Adipose tissue (tissue), 3 donors: ENCODE results near the gene BRD1. TPM values are rescaled to one million over a fixed set of nuclear protein-coding genes. Genes with fewer than 3 reads are reported as not detected.

Experiments used
- H3K27ac ChIP-seq: one replicate; pipeline ENCODE4 v1.5.1; 2013; ENCODE audit warnings: low read depth, low read length
- WGBS, 3 donors: extraction: QIAGEN DNeasy Blood & Tissue Kit; methylation state at CpG; one replicate each; pipeline ENCODE4 v1.1.7; 2013; 5-methylcytosine and 5-hydroxymethylcytosine counted together
- polyA plus RNA-seq, 3 donors: library from polyadenylated mRNA; stranded (reverse); fragments of 200-250 nt; gene quantifications; one replicate each; pipeline ENCODE4 v1.2.3, GENCODE V29; 2013
- donor health status: healthy with polysubstance abuse.
- donor health status: Bipolar disorder and iron deficiency.
- donor health status: healthy.

Gene BRD1
- polyA plus RNA-seq, 3 donors: 10.5 to 18.6 (median 16.2) TPM

DNA sequence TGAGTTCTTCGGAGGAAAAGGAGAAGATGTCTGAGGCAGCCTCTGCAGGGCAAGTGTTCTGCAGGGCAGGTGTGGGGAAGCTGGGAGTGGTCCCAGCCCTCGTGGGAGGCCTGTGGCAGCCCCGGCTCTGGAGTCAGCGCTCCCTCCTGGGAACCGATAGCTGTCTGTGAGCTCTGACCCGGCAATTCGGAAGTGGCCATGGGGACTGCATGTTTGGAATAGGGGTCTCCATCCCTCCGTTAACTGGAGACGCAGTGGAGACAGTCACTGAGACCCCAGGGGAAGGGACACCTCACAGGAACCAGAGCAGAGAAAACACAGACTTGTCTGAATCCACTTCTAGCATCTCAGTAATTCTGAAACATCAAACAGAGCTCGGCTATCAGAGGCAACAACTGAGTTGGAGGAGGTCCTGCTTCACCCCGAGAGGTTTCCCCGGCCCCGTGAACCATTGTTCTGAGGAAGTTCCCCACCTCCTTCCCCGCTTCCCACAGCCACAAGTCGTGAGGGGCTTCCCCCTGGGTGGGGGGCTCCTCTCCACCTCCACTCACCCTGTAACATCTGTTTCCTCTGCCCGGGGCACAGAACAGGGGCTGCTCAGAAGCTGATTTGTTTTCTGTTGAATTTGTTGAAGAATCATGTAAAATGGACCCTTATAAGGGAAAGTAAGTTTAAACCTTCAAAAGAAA lies 99.6 kb downstream of the BRD1 start:
- 25 to 43% (median 26%) methylated on average over 15 to 16 of the region's 16 CpGs for WGBS, 3 donors
- H3K27ac ChIP-seq: no peak overlapping the region

GRCh38 chr22:49727191-49727880 lies 100.3 kb downstream of the BRD1 start:
- no peak overlapping the region for H3K27ac ChIP-seq
- WGBS, 3 donors: 72 to 79% (median 74%) methylated on average over 25 to 27 of the region's 27 CpGs

- no peak overlapping the region for H3K27ac ChIP-seq
- WGBS, 3 donors: 63 to 65% (median 65%) methylated on average over 17 of the region's 17 CpGs
Measured at GRCh38 chr22:49726701-49727101, 101.0 kb downstream of the BRD1 start.

- H3K27ac ChIP-seq: no peak overlapping the region
- 71 to 88% (median 84%) methylated on average over 9 to 10 of the region's 10 CpGs for WGBS, 3 donors
Measured at GRCh38 chr22:49726022-49726681, 101.5 kb downstream of the BRD1 start.

DNA sequence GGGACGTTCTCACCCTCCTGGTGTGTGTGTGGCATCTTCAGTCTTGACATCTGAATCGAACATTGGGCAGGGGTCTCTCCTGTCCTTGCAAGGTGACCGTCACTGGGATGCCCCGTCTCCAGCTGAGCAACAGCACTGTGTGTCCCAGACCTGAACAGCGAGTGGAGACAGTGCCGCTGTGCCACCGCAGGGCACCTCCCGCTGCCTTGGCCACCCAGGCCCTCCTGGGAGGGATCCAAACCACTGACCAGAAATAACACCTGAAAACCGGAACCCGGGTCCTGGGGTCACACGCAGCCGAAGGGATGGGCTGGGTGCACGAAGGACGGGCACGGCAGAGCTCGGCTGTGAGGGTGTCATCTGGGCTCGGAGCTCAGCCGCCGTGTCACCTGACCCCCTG lies 102.2 kb downstream of the BRD1 start:
- no peak overlapping the region for H3K27ac ChIP-seq
- 77 to 86% (median 86%) methylated on average over 19 of the region's 19 CpGs for WGBS, 3 donors

DNA sequence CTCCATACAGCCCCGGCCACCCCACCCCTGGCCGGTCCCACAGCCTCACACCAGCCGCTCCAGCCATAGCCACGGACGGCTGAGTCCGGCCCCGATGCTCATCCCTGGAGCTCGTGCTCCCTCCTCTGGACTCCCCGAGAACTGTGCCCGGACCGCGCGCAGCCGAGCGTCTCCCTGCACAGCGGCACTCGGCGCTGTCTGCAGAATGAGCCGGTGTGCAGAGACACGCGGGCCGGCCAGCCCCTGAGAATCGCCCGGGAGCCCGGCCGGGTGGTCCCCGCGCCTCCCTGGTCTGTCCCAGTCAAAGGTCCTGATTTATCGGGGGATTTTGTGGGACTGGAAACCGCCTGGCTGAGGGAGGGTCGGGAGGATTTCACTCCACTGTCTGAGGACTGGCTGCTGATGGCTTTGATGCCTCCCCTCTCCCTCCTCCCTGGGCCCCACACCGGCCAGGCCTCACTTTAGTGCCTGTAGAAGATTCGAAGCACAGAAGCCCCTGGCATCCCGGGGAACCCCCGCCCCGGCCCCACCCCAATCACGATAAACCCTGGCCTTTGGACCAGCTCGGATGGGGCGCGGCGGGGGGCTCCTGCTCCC lies 102.7 kb downstream of the BRD1 start:
- no peak overlapping the region for H3K27ac ChIP-seq
- WGBS, 3 donors: 16 to 18% (median 17%) methylated on average over 41 of the region's 41 CpGs

DNA sequence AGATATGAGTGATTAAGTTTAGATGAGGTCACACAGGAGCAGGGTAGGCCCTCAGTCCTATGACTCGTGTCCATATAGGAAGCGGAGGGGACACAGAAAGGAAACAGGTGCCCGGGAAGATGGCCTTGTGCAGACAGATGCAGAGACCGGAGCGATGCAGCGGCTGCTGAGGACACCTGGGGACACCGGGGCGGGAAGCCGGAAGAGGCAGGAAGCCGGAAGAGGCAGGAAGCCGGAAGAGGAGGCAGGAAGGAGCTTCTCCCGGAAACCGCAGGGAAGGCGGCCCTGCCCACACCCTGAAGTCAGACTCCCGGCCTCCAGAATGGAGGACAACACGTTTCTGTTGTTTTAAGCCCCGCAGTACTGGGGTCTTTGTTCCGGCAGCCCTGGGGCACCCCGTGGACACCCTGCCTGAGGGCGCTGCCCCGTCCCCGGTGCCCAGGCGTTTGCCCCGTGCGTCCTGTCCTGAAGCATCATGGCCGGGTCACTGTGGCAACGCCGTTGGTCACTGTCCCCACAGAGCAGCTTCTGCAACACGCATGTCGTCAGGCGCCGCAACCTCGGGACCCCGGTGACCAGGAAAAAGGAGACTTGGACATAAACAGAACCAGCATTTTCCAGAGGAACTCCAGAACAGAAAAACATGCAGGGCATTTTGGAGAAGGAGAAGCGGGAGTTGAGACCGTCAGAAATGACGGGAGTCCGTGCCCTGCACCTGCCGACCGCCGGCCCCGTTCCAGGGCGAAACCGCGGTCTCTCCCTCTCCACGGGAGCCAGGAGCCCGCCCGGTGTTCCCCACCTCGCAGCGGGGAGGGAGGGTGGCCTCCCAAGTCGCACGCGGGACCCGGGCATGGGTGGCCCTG lies 103.4 kb downstream of the BRD1 start:
- WGBS, 3 donors: 22 to 41% (median 29%) methylated on average over 52 to 54 of the region's 54 CpGs
- no peak overlapping the region for H3K27ac ChIP-seq

DNA sequence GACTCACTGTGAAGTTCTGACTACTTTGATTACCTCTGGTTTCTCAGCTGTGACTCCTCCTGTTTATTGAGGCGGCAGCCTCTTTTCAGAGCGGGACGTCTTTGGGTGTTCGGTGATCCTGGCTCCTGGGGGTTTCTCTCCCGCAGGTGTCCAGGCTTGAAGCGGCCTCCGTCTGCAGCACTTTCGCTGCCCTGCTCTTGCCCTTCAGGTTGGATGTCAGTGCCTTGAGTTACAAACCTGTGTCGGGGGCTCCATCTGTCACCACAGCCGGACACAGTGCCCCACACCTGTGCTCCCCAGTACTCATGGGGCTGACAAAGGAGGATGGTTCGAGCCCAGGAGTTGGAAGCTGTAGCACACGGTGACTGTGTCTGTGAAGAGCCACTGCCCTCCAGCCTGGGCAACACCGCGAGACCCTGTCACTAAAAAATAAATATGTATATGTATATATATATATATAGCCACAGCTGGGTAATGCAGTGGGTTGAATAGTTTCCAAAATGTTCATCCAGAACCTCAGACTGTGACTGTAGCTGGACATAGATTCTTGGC lies 104.1 kb downstream of the BRD1 start:
- no peak overlapping the region for H3K27ac ChIP-seq
- 83 to 84% (median 84%) methylated on average over 14 of the region's 14 CpGs for WGBS, 3 donors

Other genes starting within 250 kb of the BRD1 start
- 1 to 10 TPM; 2.4 to 4.3 (median 2.8) TPM for gene ZBED4, start 26.0 kb upstream of the BRD1 start, polyA plus RNA-seq
- gene ALG12, start 90.6 kb upstream of the BRD1 start, polyA plus RNA-seq: 1 to 10 TPM; 5.3 to 9.6 (median 9.3) TPM
- gene CRELD2, start 90.8 kb upstream of the BRD1 start, polyA plus RNA-seq: 10 to 100 TPM; 30.0 to 53.5 (median 41.7) TPM
- 100 to 1,000 TPM in 1 of 3 donors, 10 to 100 TPM in 2; 60.3 to 225 (median 87.5) TPM for gene PIM3, start 132.9 kb upstream of the BRD1 start, polyA plus RNA-seq
- under 1 TPM in 2 of 3 donors, not detected in 1; 0.03 to 0.11 TPM for gene IL17REL, start 184.9 kb upstream of the BRD1 start, polyA plus RNA-seq
- gene TTLL8, start 230.4 kb upstream of the BRD1 start, polyA plus RNA-seq: not detected